Subcutaneous adipose tissue (tissue), 4 donors: ENCODE measurements around the gene WDR72. TPM values are rescaled to one million over a fixed set of nuclear protein-coding genes. Genes with fewer than 3 reads are reported as not detected.

Experiments
- total RNA-seq, 4 donors: library from RNA; depleted of rRNA; stranded (reverse); fragments of >200 nt; gene quantifications; one replicate each; pipeline ENCODE4 v1.1.0, GENCODE V29; 2016
- TF ChIP-seq, protein P1 (sequence below): fragments of 450-650 bp; IDR thresholded peaks from one replicate; pipeline ENCODE4 v1.5.1; 2016; ENCODE audit warnings: low read depth, mild to moderate bottlenecking, control low read depth, antibody characterized with exemption, moderate library complexity

WDR72 gene
- total RNA-seq, 4 donors from 2014 or later = not detected

DNA sequence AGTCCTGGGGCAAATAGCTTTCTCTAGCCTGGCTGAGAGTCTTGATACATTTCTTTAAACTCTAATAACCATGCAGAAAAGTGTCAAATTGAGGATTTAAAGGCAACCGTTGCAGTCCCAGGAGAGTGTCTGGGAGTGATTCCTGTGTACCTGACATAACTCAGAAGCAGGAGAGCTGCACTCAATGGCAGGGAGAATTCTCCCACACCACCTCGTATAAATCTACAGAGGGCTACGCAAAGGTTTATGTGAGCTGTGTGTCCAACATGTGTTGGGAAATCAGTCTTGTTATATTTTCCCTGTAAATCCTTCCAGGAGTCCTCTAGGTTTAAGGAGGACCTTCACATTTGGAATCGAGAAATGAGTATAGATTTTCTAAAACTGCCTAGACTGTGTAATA is 192.6 kb downstream of the WDR72 start:
- TF ChIP-seq, protein P1, sequence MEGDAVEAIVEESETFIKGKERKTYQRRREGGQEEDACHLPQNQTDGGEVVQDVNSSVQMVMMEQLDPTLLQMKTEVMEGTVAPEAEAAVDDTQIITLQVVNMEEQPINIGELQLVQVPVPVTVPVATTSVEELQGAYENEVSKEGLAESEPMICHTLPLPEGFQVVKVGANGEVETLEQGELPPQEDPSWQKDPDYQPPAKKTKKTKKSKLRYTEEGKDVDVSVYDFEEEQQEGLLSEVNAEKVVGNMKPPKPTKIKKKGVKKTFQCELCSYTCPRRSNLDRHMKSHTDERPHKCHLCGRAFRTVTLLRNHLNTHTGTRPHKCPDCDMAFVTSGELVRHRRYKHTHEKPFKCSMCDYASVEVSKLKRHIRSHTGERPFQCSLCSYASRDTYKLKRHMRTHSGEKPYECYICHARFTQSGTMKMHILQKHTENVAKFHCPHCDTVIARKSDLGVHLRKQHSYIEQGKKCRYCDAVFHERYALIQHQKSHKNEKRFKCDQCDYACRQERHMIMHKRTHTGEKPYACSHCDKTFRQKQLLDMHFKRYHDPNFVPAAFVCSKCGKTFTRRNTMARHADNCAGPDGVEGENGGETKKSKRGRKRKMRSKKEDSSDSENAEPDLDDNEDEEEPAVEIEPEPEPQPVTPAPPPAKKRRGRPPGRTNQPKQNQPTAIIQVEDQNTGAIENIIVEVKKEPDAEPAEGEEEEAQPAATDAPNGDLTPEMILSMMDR = no peak

DNA sequence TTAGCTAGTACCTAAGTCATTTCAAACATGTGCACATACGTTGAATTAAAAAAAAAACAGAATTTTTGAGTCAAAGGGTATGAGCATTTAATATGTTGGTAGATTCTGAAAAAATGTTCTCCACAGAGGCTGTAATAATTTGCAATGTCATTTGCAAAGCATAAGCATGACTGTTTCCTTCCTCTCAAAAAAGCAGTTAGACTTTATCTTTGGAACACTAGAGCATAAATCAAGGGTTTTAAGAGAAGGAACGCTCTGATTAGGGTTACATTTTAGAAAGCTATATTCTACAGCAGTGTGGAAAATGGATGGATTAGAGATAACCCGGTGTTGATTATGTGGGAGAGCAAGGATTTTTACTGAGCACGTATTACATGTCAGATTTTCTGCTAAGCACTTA is 193.7 kb downstream of the WDR72 start:
- TF ChIP-seq, protein P1 = no peak

DNA sequence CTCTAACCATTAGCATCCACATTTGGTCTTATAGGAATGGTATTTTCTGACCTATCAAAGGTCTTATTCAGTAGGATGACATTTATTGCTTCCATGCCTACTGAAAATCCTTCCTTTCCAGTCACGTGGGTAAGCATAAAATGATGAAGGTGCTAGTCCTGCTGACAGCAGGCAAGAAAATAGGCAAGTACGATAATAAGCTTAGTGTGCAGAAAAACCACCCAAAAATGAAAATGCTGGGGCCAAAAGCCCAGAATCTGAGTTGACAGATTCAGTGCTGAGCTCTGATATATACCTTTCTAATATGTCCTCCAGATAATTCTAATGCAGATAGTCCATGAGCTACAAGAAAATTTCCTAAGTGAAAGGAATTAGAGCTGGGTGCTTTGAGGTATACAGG is 194.8 kb downstream of the WDR72 start:
- TF ChIP-seq, protein P1 = no peak

DNA sequence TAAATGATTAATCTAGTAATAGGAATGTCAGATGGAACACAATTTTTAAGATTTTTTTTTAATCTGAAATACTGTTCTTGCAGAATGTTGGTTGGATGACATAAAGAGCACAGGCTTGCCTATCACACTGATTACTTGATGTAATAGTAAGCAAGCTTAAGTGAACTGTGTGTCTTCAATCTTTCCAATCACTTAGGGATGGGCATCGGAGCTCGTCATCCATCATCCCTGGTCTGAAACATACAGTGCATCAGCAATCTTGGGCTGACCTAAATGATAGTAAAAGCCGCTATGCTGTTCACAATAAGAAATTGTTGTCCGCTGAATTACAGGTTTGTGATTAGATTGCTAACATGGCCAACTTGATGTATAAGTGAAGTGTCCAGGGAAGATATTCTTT is 195.8 kb downstream of the WDR72 start:
- TF ChIP-seq, protein P1 = no peak

DNA sequence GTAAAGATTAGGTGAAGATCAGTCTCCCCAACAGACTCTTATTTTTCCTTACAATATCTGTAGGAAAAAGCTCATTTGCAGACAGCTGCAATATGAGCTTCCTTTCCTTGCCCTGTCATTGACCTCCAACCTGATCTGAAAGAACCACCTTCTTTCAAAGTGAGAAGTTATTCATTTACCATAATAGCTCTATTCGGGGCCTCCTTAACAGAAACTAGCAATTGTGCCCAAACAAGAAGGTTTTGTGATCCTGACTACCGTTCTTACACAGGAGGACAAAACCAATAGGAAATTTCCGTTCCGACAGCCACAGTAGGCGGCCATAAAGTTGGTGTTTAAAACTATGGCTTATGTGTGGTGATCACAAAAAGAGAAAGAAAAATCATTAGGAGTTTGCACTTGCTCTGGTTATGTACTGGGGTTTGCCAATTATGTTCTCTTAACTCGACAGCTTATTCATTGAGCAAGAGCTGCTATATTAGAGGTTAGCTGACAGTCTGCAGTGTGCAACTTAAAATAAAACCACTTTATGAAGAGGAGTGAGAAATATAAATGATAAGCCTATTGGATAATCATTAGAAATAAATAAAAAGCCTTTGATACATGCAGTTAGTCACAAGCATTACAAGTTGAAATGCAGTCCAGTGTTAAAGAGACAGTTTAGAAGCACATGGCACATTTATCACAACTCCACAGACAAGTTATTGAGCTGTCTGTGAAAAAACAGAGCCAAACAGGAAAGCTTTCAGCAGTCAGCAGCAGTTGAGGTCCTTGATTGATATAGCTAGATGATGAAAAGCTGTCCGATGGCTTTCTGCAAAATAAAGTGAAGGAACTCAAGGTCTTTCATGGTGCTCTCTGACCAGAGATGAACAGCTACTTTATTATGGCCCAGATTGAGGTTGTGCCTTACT is 199.8 kb downstream of the WDR72 start:
- TF ChIP-seq, protein P1 = no peak

DNA sequence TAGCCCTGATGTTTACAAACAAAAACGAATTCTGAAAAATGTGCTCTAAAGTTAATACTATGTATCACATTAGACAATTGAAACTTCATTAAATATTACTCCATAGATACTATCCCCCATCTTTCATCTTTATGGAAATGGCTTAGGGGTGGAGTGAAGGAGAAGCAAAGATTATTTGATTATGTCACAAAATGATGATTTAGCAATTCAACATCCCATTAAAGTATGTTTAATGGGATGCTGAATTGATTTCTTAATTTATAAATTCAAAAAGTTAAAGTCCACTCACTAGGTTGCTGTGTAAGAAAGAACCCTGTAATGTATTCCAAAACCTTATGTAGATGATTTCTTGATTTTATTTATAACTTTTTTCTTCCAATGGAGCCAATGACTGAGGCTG is 201.1 kb downstream of the WDR72 start:
- TF ChIP-seq, protein P1 = no peak

DNA sequence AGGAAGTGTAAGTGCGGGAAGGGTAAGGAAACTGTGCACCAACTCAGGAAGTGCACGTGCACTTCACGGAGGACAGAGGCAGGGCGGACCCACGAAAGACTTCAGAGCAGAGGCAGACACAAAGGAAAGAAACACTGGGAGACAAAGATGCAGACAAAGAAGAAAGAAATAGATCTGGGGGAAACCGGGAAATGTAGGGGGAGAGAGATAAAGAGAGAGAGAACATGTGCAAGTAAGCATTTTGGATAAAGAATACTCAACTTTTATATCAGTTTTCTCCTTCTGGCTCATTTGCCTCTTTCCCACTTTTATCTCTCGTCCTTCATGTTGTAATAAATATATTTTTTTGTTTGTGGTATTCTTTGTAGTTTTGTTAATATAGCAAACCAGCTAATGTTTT is 204.2 kb downstream of the WDR72 start:
- TF ChIP-seq, protein P1 = no peak
